Measurements from ENCODE around the gene HS3ST2.
"Not testable (repeated sequence)": the region's sequence is repeated elsewhere in the genome, so short reads cannot be mapped to it uniquely, and the experiment has no call there.

The HS3ST2 gene

GRCh38 chr16:22814711-22815105, 746 bp downstream of the HS3ST2 start:
- no peak for DNase-seq

GRCh38 chr16:22815863-22816262, 1.9 kb downstream of the HS3ST2 start:
- no peak for DNase-seq

- DNase-seq = no peak
Observed at GRCh38 chr16:22816475-22816874, 2.5 kb downstream of the HS3ST2 start.

GRCh38 chr16:22818736-22819135, 4.8 kb downstream of the HS3ST2 start:
- DNase-seq = not testable (repeated sequence)

- DNase-seq = no peak
Observed at GRCh38 chr16:22838681-22839080, 24.7 kb downstream of the HS3ST2 start.

GRCh38 chr16:22842031-22842430, 28.1 kb downstream of the HS3ST2 start:
- DNase-seq = not testable (repeated sequence)

- no peak for DNase-seq
Observed at GRCh38 chr16:22843122-22843521, 29.2 kb downstream of the HS3ST2 start.

GRCh38 chr16:22843856-22844255, 29.9 kb downstream of the HS3ST2 start:
- no peak for DNase-seq

- no peak for DNase-seq
Observed at GRCh38 chr16:22844416-22844815, 30.5 kb downstream of the HS3ST2 start.

- no peak for DNase-seq
Observed at GRCh38 chr16:22847100-22847499, 33.1 kb downstream of the HS3ST2 start.

GRCh38 chr16:22847690-22848089, 33.7 kb downstream of the HS3ST2 start:
- no peak for DNase-seq

GRCh38 chr16:22848451-22848850, 34.5 kb downstream of the HS3ST2 start:
- DNase-seq = no peak

GRCh38 chr16:22849517-22849916, 35.6 kb downstream of the HS3ST2 start:
- DNase-seq = no peak

GRCh38 chr16:22855231-22855630, 41.3 kb downstream of the HS3ST2 start:
- no peak for DNase-seq

GRCh38 chr16:22857296-22858025, 43.5 kb downstream of the HS3ST2 start:
- no peak for DNase-seq

- no peak for DNase-seq
Observed at GRCh38 chr16:22859925-22860324, 46.0 kb downstream of the HS3ST2 start.

- DNase-seq = no peak
Observed at GRCh38 chr16:22861580-22861979, 47.6 kb downstream of the HS3ST2 start.

GRCh38 chr16:22862046-22862445, 48.1 kb downstream of the HS3ST2 start:
- DNase-seq = no peak

- no peak for DNase-seq
Observed at GRCh38 chr16:22864375-22864774, 50.4 kb downstream of the HS3ST2 start.

GRCh38 chr16:22868593-22869224, 54.7 kb downstream of the HS3ST2 start:
- DNase-seq = no peak

GRCh38 chr16:22871861-22872260, 57.9 kb downstream of the HS3ST2 start:
- DNase-seq = no peak

- no peak for DNase-seq
Observed at GRCh38 chr16:22874394-22874793, 60.4 kb downstream of the HS3ST2 start.

GRCh38 chr16:22878955-22879354, 65.0 kb downstream of the HS3ST2 start:
- DNase-seq = no peak

- no peak for DNase-seq
Observed at GRCh38 chr16:22879466-22879865, 65.5 kb downstream of the HS3ST2 start.

GRCh38 chr16:22882981-22883380, 69.0 kb downstream of the HS3ST2 start:
- DNase-seq = no peak

Data from SHP77 (cell line).